AG04450 (cell line): ENCODE measurements around the gene KCTD20. TPM values are rescaled to one million over a fixed set of nuclear protein-coding genes. Genes with fewer than 3 reads are reported as not detected.

Experiments used
- CTCF ChIA-PET: fragments of 300-600, 350-600 bp; formaldehyde crosslinking; extraction: SDS; loops from one replicate; lab custom pipeline; 2022; ENCODE audit warnings: antibody characterized with exemption, inconsistent platforms; lab: Charles Lee
- POLR2A ChIA-PET: fragments of 350-600 bp; formaldehyde crosslinking; extraction: SDS; loops from one replicate; lab custom pipeline; 2021; ENCODE audit warnings: antibody characterized with exemption, inconsistent platforms; lab: Yijun Ruan, JAX
- DNase-seq: peaks from one replicate; pipeline ENCODE4 v3.0.0-alpha.2; 2011; ENCODE audit warnings: low read depth, low spot score
- H3K27ac ChIP-seq: one replicate; pipeline ENCODE4 v1.5.1; 2012; ENCODE audit warnings: low read depth, low read length, control low read depth
- H3K27me3 ChIP-seq: one replicate; pipeline ENCODE4 v1.6.0; 2012; ENCODE audit warnings: low read length; ENCODE audit not compliant: control insufficient read depth, insufficient read depth
- H3K4me3 ChIP-seq: 2 replicates; pipeline ENCODE4 v1.5.1; 2011; ENCODE audit warnings: mild to moderate bottlenecking, low read depth, low read length, control low read depth
- H3K9me3 ChIP-seq: 2 replicates; pipeline ENCODE4 v1.5.1; 2012; ENCODE audit warnings: low read length; ENCODE audit not compliant: control insufficient read depth, insufficient read depth
- CTCF ChIP-seq: IDR thresholded peaks from 2 replicates; pipeline ENCODE4 v1.5.1; 2011; ENCODE audit warnings: low read depth, low read length, control low read depth, inconsistent platforms
- polyA plus RNA-seq: library from polyadenylated mRNA; depleted of rRNA; stranded (reverse); fragments of >200 nt; gene quantifications from 2 replicates; pipeline ENCODE4 v1.2.3, GENCODE V29; 2011

The KCTD20 gene
- polyA plus RNA-seq, 1 experiment = 93.3 TPM

- H3K27me3 ChIP-seq = no peaks in the 10 kb centered on the region
- ChIA-PET CTCF (no interaction called here), POLR2A (no interaction called here)
- no peak for DNase-seq
- no peak overlapping the region for H3K27ac ChIP-seq
- TF ChIP-seq CTCF = no peak
- no peaks in the 10 kb centered on the region for H3K9me3 ChIP-seq
- no peak overlapping the region for H3K4me3 ChIP-seq
Measured at GRCh38 chr6:36495086-36495485, 52.3 kb downstream of the KCTD20 start.

GRCh38 chr6:36499918-36500317 lies 57.1 kb downstream of the KCTD20 start:
- Histone ChIP-seq H3K27ac (no peak overlapping the region), H3K9me3 (no peaks in the 10 kb centered on the region), H3K27me3 (no peaks in the 10 kb centered on the region), H3K4me3 (no peak overlapping the region)
- DNase-seq = no peak
- ChIA-PET POLR2A (interaction anchor here (0.7 kb wide), 1 partner anchor 178 kb away, joined by 14 read pairs; the partner anchor contains the start of gene CDKN1A), CTCF (interaction anchor here (1.2 kb wide), 1 partner anchor 12 kb away, joined by 3 read pairs; no protein-coding TSS in a partner anchor)
- TF ChIP-seq CTCF = no peak

DNA sequence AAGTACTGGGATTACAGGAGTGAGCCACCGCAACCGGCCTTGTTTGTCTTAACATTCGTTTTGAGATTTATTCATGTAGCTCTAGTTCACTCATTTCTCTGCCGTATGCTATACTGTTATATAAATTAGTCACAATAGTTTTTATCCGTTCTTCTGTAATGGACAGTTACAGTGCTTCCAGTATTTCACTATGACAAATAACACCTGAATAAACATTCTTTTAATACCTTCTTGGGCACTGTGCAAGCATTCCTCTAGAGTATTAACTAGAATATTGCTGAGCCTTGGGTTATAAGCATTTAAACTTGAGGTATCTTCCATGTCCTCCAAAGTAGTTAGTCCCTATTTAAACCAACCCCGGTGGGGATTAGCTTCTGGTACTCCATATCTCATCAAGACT lies 58.9 kb downstream of the KCTD20 start:
- ChIA-PET CTCF (no interaction called here), POLR2A (no interaction called here)
- no peak for TF ChIP-seq CTCF
- Histone ChIP-seq H3K27me3 (no peaks in the 10 kb centered on the region), H3K9me3 (no peaks in the 10 kb centered on the region), H3K27ac (no peak overlapping the region), H3K4me3 (no peak overlapping the region)
- no peak for DNase-seq

GRCh38 chr6:36504181-36504580 lies 61.4 kb downstream of the KCTD20 start:
- ChIA-PET CTCF (no interaction called here), POLR2A (no interaction called here)
- H3K27me3 ChIP-seq = no peaks in the 10 kb centered on the region
- H3K9me3 ChIP-seq = no peaks in the 10 kb centered on the region
- H3K27ac ChIP-seq = no peak overlapping the region
- TF ChIP-seq CTCF = no peak
- H3K4me3 ChIP-seq = no peak overlapping the region
- no peak for DNase-seq

GRCh38 chr6:36504982-36505381 lies 62.2 kb downstream of the KCTD20 start:
- no peak overlapping the region for H3K27ac ChIP-seq
- CTCF ChIA-PET = no interaction called here
- H3K27me3 ChIP-seq = no peaks in the 10 kb centered on the region
- no peak for DNase-seq
- no peak for TF ChIP-seq CTCF
- peaks cover 3% of the 10 kb centered on the region; the same call in 1 of the 2 replicates for H3K9me3 ChIP-seq
- POLR2A ChIA-PET = no interaction called here
- no peak overlapping the region for H3K4me3 ChIP-seq
